Stomach (tissue), 4 donors: Measurements from ENCODE around the gene SERPINF2.

ENCODE experiments used
- EP300 ChIP-seq: sonication (generic); formaldehyde crosslinking; IDR thresholded peaks from one replicate; pipeline ENCODE4 v1.6.1; 2017; ENCODE audit warnings: antibody characterized with exemption
- TF ChIP-seq, protein P1 (sequence below), 7 experiments: fragments of 450-650 bp in 4 of 7; fragments of 200-600 bp in 3 of 7; sonication (generic) in 3 of 7; IDR thresholded peaks; one replicate each; pipeline ENCODE4 v1.5.1; 2016 to 2019; ENCODE audit warnings: antibody characterized with exemption in 7 of 7, control low read depth in 2 of 7, mild to moderate bottlenecking in 1 of 7

DNA sequence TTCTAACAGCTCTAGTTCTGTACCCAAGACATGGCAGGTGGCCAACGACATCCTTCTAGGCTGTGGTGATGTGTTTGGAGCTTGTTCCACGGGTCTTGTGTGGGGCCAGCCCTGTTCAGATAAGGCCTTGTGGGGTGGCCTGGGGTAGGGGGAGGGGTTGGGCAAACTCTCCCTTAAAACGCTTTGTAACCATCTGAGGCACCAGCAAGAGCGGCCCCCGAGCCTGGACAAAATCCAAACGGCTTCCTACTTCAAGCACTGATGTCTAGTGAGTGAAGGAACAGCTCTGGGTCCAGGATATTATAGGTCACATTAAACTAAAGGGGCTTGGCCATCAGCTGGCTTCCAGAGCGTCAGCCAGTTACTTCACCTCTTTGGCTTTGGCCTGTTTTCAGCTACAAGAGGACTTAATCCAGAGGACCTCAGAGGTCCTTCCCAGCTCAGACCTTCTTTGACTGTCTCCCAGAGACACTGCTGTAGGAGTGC, 31.1 kb downstream of the SERPINF2 start:
- TF ChIP-seq, protein P1, sequence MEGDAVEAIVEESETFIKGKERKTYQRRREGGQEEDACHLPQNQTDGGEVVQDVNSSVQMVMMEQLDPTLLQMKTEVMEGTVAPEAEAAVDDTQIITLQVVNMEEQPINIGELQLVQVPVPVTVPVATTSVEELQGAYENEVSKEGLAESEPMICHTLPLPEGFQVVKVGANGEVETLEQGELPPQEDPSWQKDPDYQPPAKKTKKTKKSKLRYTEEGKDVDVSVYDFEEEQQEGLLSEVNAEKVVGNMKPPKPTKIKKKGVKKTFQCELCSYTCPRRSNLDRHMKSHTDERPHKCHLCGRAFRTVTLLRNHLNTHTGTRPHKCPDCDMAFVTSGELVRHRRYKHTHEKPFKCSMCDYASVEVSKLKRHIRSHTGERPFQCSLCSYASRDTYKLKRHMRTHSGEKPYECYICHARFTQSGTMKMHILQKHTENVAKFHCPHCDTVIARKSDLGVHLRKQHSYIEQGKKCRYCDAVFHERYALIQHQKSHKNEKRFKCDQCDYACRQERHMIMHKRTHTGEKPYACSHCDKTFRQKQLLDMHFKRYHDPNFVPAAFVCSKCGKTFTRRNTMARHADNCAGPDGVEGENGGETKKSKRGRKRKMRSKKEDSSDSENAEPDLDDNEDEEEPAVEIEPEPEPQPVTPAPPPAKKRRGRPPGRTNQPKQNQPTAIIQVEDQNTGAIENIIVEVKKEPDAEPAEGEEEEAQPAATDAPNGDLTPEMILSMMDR (IDR thresholded peaks at IDR 0.05) = no peak
- no peak for TF ChIP-seq EP300
